ENCODE results near the gene RGS14. TPM values are rescaled to one million over a fixed set of nuclear protein-coding genes. Genes with fewer than 3 reads are reported as not detected.

RGS14 gene
- total RNA-seq, result 10 to 100 TPM in 2 of 4 donors, 1 to 10 TPM in 2; 3.7 to 18.3 (median 11.9) TPM

GRCh38 chr5:177357459-177358351 is at the start of gene RGS14:
RGS14 (plus strand) TSS chr5:177357924; CDS start chr5:177358025, 101 bp downstream.
- no peaks in the 10 kb centered on the region for H3K27me3 ChIP-seq
- no peaks in the 10 kb centered on the region for H3K9me3 ChIP-seq
- TF ChIP-seq POLR2A (IDR thresholded peaks at IDR 0.05; ENCODE audit: low read depth), result no peak
- no peak for TF ChIP-seq POLR2AphosphoS5 (IDR thresholded peaks at IDR 0.05)
- TF ChIP-seq CTCF (IDR thresholded peaks at IDR 0.05), result no peak
- TF ChIP-seq EP300 (IDR thresholded peaks at IDR 0.05), result no peak
- intact Hi-C loops (cut with DNase I), result no loop called here
- H3K27ac ChIP-seq (replicated peaks in 1 of 4), result peak within 1 kb of the TSS in 2 of 4 donors; percentile 16 to 40
- no peak for DNase-seq (ENCODE audit: extremely low spot score)
- peaks cover 10 to 25% (median 15%) of the 10 kb centered on the region in 4 donors for H3K4me1 ChIP-seq
- peak within 1 kb of the TSS; percentile 34 to 58 (median 42) for H3K4me3 ChIP-seq
- H3K36me3 ChIP-seq, result no peaks in the 10 kb centered on the region
- WGBS, result 60% methylated on average over 30 of the region's 37 CpGs

GRCh38 chr5:177308740-177309139 is 49.0 kb upstream of the RGS14 start:
- H3K36me3 ChIP-seq, result peaks cover 8 to 34% (median 29%) of the 10 kb centered on the region in 4 donors
- DNase-seq (ENCODE audit: extremely low spot score), result no peak
- WGBS, result 94% methylated on average over 10 of the region's 11 CpGs

GRCh38 chr5:177309351-177310191 is 48.2 kb upstream of the RGS14 start:
- peak; percentile 58 to 94 (median 67) for TF ChIP-seq CTCF (IDR thresholded peaks at IDR 0.05)
- TF ChIP-seq EP300 (IDR thresholded peaks at IDR 0.05), result no peak
- no peak overlapping the region for H3K4me3 ChIP-seq
- WGBS, result 39% methylated on average over 10 of the region's 10 CpGs
- H3K36me3 ChIP-seq, result peaks cover 8 to 34% (median 29%) of the 10 kb centered on the region in 4 donors
- peaks cover 30 to 58% (median 38%) of the 10 kb centered on the region in 4 donors for H3K4me1 ChIP-seq
- H3K27ac ChIP-seq (replicated peaks in 1 of 4), result no peak overlapping the region
- DNase-seq (ENCODE audit: extremely low spot score), result no peak
- H3K9me3 ChIP-seq, result no peaks in the 10 kb centered on the region
- no peaks in the 10 kb centered on the region for H3K27me3 ChIP-seq
- intact Hi-C loops (cut with DNase I), result loop anchor here (10.0 kb wide), 2 partner anchors 145 to 195 kb away; no protein-coding TSS in a partner anchor

More at GRCh38 chr5:177308740-177309139, 49.0 kb upstream of the RGS14 start:
- Histone ChIP-seq H3K4me3 (no peak overlapping the region), H3K4me1 (peaks cover 37 to 64% (median 44%) of the 10 kb centered on the region in 4 donors), H3K27ac (replicated peaks in 1 of 4) (no peak overlapping the region), H3K27me3 (no peaks in the 10 kb centered on the region), H3K9me3 (no peaks in the 10 kb centered on the region)
- TF ChIP-seq POLR2AphosphoS5 (IDR thresholded peaks at IDR 0.05) (no peak), CTCF (IDR thresholded peaks at IDR 0.05) (no peak), EP300 (IDR thresholded peaks at IDR 0.05) (no peak), POLR2A (IDR thresholded peaks at IDR 0.05; ENCODE audit: low read depth) (no peak)
- intact Hi-C loops (cut with DNase I), result loop anchor here (10.0 kb wide), 1 partner anchor 194 kb away; no protein-coding TSS in a partner anchor

GRCh38 chr5:177310332-177310731 is 47.4 kb upstream of the RGS14 start:
- WGBS, result no CpG with 5 or more reads among the region's 13 CpGs
- Histone ChIP-seq H3K4me1 (peaks cover 23 to 51% (median 31%) of the 10 kb centered on the region in 4 donors), H3K27ac (replicated peaks in 1 of 4) (no peak overlapping the region), H3K4me3 (no peak overlapping the region), H3K9me3 (no peaks in the 10 kb centered on the region), H3K36me3 (peaks cover 8 to 28% (median 25%) of the 10 kb centered on the region in 4 donors), H3K27me3 (no peaks in the 10 kb centered on the region)
- TF ChIP-seq POLR2AphosphoS5 (IDR thresholded peaks at IDR 0.05) (no peak), CTCF (IDR thresholded peaks at IDR 0.05) (no peak), POLR2A (IDR thresholded peaks at IDR 0.05; ENCODE audit: low read depth) (no peak), EP300 (IDR thresholded peaks at IDR 0.05) (no peak)
- DNase-seq (ENCODE audit: extremely low spot score), result no peak
- intact Hi-C loops (cut with DNase I), result loop anchor here (10.0 kb wide), 1 partner anchor 144 kb away; no protein-coding TSS in a partner anchor
